Liver (tissue), 9 donors: ENCODE results near the gene WHAMM. TPM values are rescaled to one million over a fixed set of nuclear protein-coding genes. Genes with fewer than 3 reads are reported as not detected.

ENCODE experiments used
- DNase-seq: peaks from one replicate; pipeline ENCODE4 v3.0.0-alpha.2; 2017; ENCODE audit warnings: low spot score
- H3K27ac ChIP-seq, 2 donors: one replicate each; pipeline ENCODE4 v1.7.0; 2013; ENCODE audit warnings: inconsistent platforms in 2 of 2, low read length in 2 of 2, control low read depth in 1 of 2, low read depth in 1 of 2, mild to moderate bottlenecking in 1 of 2
- H3K27me3 ChIP-seq, 4 donors: one replicate each; pipeline versions ENCODE4 v1.6.1 to v1.7.0; 2013; ENCODE audit warnings: low read length in 3 of 4, inconsistent platforms in 1 of 4, mild to moderate bottlenecking in 1 of 4, moderate library complexity in 1 of 4; ENCODE audit not compliant: control insufficient read depth in 4 of 4, insufficient read depth in 4 of 4
- H3K36me3 ChIP-seq, 4 donors: one replicate each; pipeline versions ENCODE4 v1.6.1 to v1.7.0; 2013; ENCODE audit warnings: low read length in 3 of 4, mild to moderate bottlenecking in 3 of 4, low read depth in 1 of 4, moderate library complexity in 1 of 4; ENCODE audit not compliant: control insufficient read depth in 4 of 4, insufficient read depth in 3 of 4
- H3K4me1 ChIP-seq, 4 donors: one replicate each; pipeline versions ENCODE4 v1.6.1 to v1.7.0; 2013; ENCODE audit warnings: low read length in 3 of 4, mild to moderate bottlenecking in 3 of 4, moderate library complexity in 1 of 4; ENCODE audit not compliant: control insufficient read depth in 4 of 4, insufficient read depth in 4 of 4
- H3K4me3 ChIP-seq, 3 donors: one replicate each; pipeline versions ENCODE4 v1.6.1 to v1.7.0; 2013; ENCODE audit warnings: low read length in 3 of 3, control low read depth in 1 of 3, low read depth in 1 of 3, mild to moderate bottlenecking in 1 of 3
- H3K9ac ChIP-seq, 2 donors: one replicate each; pipeline ENCODE4 v1.7.0; 2013; ENCODE audit warnings: low read length in 2 of 2, mild to moderate bottlenecking in 2 of 2, moderate library complexity in 2 of 2, control low read depth in 1 of 2, low read depth in 1 of 2
- H3K9me3 ChIP-seq, 4 donors: one replicate each; pipeline versions ENCODE4 v1.6.1 to v1.7.0; 2013; ENCODE audit warnings: low read length in 3 of 4; ENCODE audit not compliant: control insufficient read depth in 4 of 4
- CTCF ChIP-seq: fragments of 150-350 bp; IDR thresholded peaks from 2 replicates; pipeline ENCODE4 v1.5.1; 2017; ENCODE audit warnings: improper control_type of control experiment, low read depth, low read length; ENCODE audit not compliant: missing input control
- FOXA1 ChIP-seq: IDR thresholded peaks from 2 replicates; pipeline ENCODE4 v1.6.1; 2016; ENCODE audit warnings: antibody characterized with exemption
- FOXA2 ChIP-seq: IDR thresholded peaks from 2 replicates; pipeline ENCODE4 v1.6.1; 2016; ENCODE audit warnings: antibody characterized with exemption
- GABPA ChIP-seq, 2 donors: IDR thresholded peaks in 1 of 2; conservative IDR thresholded peaks in 1 of 2; 2 replicates each; pipeline ENCODE4 v1.6.1; 2016; ENCODE audit warnings: antibody characterized with exemption in 2 of 2, mild to moderate bottlenecking in 1 of 2, moderate library complexity in 1 of 2
- HNF4A ChIP-seq, 2 donors: conservative IDR thresholded peaks; 2 replicates each; pipeline ENCODE4 v1.6.1; 2016; ENCODE audit warnings: antibody characterized with exemption in 2 of 2, mild to moderate bottlenecking in 2 of 2
- HNF4G ChIP-seq: IDR thresholded peaks from 2 replicates; pipeline ENCODE4 v1.6.1; 2016; ENCODE audit warnings: antibody characterized with exemption
- RAD21 ChIP-seq, 2 donors: IDR thresholded peaks; 2 replicates each; pipeline ENCODE4 v1.6.1; 2016; ENCODE audit warnings: antibody characterized with exemption in 2 of 2, mild to moderate bottlenecking in 2 of 2
- RXRA ChIP-seq, 2 donors: IDR thresholded peaks; 2 replicates each; pipeline ENCODE4 v1.6.1; 2017 to 2018; ENCODE audit warnings: antibody characterized with exemption in 2 of 2, mild to moderate bottlenecking in 1 of 2
- SP1 ChIP-seq: IDR thresholded peaks from 2 replicates; pipeline ENCODE4 v1.6.1; 2018; ENCODE audit warnings: antibody characterized with exemption, mild to moderate bottlenecking
- TAF1 ChIP-seq: conservative IDR thresholded peaks from 2 replicates; pipeline ENCODE4 v1.6.1; 2016; ENCODE audit warnings: antibody characterized with exemption, mild to moderate bottlenecking
- YY1 ChIP-seq: IDR thresholded peaks from 2 replicates; pipeline ENCODE4 v1.6.1; 2016; ENCODE audit warnings: antibody characterized with exemption, mild to moderate bottlenecking
- WGBS: extraction: QIAGEN DNeasy Blood & Tissue Kit; methylation state at CpG from one replicate; pipeline ENCODE4 v1.1.7; 2013; 5-methylcytosine and 5-hydroxymethylcytosine counted together
- polyA plus RNA-seq, 2 donors: library from polyadenylated mRNA; stranded (reverse) in 1 of 2; unstranded in 1 of 2; fragments of 200-250 nt in 1 of 2; fragments of >200 nt in 1 of 2; fragmentation: Nextera tagmentation in 1 of 2; extraction: Ambion mirVana in 1 of 2; gene quantifications; one replicate each; pipeline versions ENCODE4 v1.2.1 to v1.2.3, GENCODE V29; 2013 to 2015
- total RNA-seq, 2 donors: library from RNA; depleted of rRNA; stranded (reverse); fragments of >200 nt; gene quantifications; one replicate each; pipeline ENCODE4 v1.2.3, GENCODE V29; 2014
- TF ChIP-seq, protein P1 (sequence below): IDR thresholded peaks from 2 replicates; pipeline ENCODE4 v1.6.1; 2016; ENCODE audit warnings: antibody characterized with exemption
- donor health status: healthy.
- donor health status: healthy.
- donor health status: healthy.
- donor health status: healthy.
- donor health status: healthy.

The WHAMM gene
- total and polyA plus RNA-seq, 4 donors = 2.5 to 4.0 (median 3.2) TPM

DNA sequence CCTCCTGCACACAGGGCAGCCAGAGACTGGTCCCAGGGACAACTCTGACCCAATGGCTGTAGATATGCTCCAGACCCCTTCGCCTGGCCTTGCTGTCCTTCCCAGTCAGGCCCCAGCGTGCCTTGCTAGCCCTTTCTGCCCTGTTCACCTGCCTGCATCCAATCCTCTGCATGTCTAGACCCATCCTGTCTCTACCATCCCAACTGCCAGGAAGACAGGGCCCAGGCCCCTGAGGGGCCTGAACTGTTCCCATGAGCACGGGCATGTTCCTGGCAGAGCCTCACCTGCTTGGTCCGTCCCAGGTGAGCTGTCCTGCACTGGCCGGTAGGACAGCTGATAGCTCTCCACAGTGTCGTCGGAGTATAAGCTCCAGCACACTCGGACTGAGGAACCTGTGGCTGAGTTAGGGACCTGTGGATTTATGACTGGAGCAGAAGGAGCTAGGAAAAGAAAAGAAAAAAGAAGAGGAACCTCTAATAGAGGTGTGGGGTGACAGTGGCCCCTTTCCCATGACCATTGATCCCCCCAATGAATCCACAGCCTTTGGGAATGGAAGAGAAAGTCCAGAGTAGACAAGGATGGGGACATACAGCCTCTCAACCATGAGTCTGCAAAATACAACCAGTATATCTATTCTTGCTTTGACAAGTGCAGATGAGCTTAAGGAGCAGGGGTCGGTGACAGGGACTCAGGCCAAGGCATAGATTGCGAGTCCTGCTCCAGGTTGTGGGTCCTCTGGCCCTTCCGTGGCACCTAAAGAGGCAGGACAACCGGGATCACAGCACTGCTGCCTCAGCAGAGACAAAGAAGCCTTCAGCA, 37.4 kb upstream of the WHAMM start:
- Histone ChIP-seq H3K27me3 (no peaks in the 10 kb centered on the region), H3K4me3 (no peak overlapping the region), H3K27ac (no peak overlapping the region), H3K9me3 (no peaks in the 10 kb centered on the region), H3K9ac (no peak overlapping the region), H3K4me1 (no peaks in the 10 kb centered on the region), H3K36me3 (no peaks in the 10 kb centered on the region)
- DNase-seq = no peak
- 91% methylated on average over 12 of the region's 12 CpGs for WGBS
- TF ChIP-seq FOXA1 (no peak), FOXA2 (no peak), GABPA (IDR thresholded peaks at IDR 0.05 in 1 of 2, conservative IDR thresholded peaks at IDR 0.05 in 1 of 2) (no peak), CTCF (no peak), HNF4A (conservative IDR thresholded peaks at IDR 0.05) (no peak)

DNA sequence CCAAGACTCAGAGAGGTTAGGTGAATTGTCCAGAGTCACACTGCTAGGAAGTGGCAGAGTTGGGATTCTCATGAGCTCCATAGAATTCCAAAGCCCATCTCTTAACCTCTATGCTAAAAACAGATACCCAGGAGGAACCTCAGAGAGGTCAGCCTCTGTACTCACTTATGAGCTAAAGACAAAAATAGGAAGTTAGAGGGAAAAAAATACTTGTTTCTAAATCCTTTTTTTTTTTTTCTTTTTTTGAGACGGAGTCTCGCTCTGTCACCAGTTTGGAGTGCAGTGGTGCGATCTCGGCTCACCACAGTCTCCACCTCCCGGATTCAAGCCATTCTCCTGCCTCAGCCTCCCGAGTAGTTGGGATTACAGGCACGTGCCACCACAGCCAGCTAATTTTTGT, 34.9 kb upstream of the WHAMM start:
- WGBS = 90% methylated on average over 7 of the region's 7 CpGs
- H3K9me3 ChIP-seq = no peaks in the 10 kb centered on the region
- TF ChIP-seq SP1 (no peak), TAF1 (no peak), FOXA1 (no peak), HNF4G (no peak), CTCF (no peak), RAD21 (IDR thresholded peaks at IDR 0.05) (no peak)
- TF ChIP-seq, protein P1, sequence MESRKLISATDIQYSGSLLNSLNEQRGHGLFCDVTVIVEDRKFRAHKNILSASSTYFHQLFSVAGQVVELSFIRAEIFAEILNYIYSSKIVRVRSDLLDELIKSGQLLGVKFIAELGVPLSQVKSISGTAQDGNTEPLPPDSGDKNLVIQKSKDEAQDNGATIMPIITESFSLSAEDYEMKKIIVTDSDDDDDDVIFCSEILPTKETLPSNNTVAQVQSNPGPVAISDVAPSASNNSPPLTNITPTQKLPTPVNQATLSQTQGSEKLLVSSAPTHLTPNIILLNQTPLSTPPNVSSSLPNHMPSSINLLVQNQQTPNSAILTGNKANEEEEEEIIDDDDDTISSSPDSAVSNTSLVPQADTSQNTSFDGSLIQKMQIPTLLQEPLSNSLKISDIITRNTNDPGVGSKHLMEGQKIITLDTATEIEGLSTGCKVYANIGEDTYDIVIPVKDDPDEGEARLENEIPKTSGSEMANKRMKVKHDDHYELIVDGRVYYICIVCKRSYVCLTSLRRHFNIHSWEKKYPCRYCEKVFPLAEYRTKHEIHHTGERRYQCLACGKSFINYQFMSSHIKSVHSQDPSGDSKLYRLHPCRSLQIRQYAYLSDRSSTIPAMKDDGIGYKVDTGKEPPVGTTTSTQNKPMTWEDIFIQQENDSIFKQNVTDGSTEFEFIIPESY = no peak

DNA sequence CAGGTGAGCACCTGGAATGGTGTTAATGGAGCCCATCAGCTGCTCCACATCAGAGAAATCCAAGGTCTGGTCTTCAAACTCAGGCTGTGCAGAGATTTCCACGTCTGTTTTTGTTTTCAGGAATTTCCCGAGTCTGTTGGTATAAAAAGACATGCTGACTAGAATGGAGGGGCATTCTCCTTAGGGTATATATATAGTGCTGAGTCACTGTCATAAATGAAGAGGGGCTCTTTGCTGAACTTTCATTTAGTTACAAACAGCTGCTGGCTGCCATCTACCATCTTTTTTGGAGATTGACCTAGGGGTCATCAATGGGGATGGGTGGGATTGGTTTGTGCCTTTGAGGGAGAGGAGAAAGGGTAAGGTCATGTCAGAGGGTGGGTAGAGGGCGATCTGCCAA, 30.7 kb upstream of the WHAMM start:
- Histone ChIP-seq H3K27me3 (no peaks in the 10 kb centered on the region), H3K4me3 (no peak overlapping the region), H3K4me1 (no peaks in the 10 kb centered on the region), H3K9ac (no peak overlapping the region), H3K36me3 (no peaks in the 10 kb centered on the region), H3K9me3 (no peaks in the 10 kb centered on the region), H3K27ac (no peak overlapping the region)
- WGBS = 92% methylated on average over 3 of the region's 3 CpGs
- no peak for TF ChIP-seq YY1
- TF ChIP-seq HNF4A (conservative IDR thresholded peaks at IDR 0.05) = no peak
- no peak for TF ChIP-seq GABPA (IDR thresholded peaks at IDR 0.05 in 1 of 2, conservative IDR thresholded peaks at IDR 0.05 in 1 of 2)
- TF ChIP-seq RXRA (IDR thresholded peaks at IDR 0.05) = no peak
- DNase-seq = no peak

More for the DNA sequence above, 34.9 kb upstream of the WHAMM start:
- H3K27me3 ChIP-seq = no peaks in the 10 kb centered on the region
- no peak for DNase-seq
- H3K36me3 ChIP-seq = no peaks in the 10 kb centered on the region
- H3K4me1 ChIP-seq = no peaks in the 10 kb centered on the region
- no peak overlapping the region for H3K27ac ChIP-seq
- H3K9ac ChIP-seq = no peak overlapping the region
- H3K4me3 ChIP-seq = no peak overlapping the region
